ENCODE results near the gene CDH4. TPM values are rescaled to one million over a fixed set of nuclear protein-coding genes. Genes with fewer than 3 reads are reported as not detected.

CDH4 gene
- total RNA-seq, 1 donor from 2014 or later: 3.2 TPM

DNA sequence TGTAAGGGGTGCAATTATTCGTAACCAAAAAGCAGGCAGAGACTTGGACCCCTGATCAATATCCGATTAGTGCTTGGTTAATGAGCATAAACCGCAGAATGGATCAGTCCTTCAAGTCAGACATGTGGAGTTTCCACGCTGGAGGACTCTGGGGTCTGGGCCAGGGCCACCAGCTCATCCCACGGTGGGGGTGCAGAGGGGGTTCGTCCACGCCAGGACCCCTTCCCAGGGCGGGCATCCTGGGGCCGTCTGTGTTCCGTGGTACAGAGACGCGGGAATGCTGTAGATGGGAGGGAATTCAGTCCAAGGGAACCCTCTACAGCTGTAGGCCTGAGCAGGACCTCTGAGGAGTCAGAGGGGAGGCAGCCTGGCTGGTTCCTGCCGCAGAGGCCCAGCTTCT is 615.9 kb downstream of the CDH4 start:
- DNase-seq (ENCODE audit: low read depth) (no peak), FAIRE-seq (no peak)
- H3K36me3 Mint-ChIP-seq (ENCODE audit: low read depth, unreplicated experiment): peaks cover 3% of the 10 kb centered on the region
- H3K27me3 Mint-ChIP-seq (ENCODE audit: low read depth, unreplicated experiment): peaks cover 53% of the 10 kb centered on the region
- Histone ChIP-seq H3K4me3 (ENCODE audit: insufficient read depth, low read depth, low read length) (no peak overlapping the region), H3K36me3 (ENCODE audit: insufficient read depth, low read length) (no peaks in the 10 kb centered on the region), H3K27me3 (ENCODE audit: insufficient read depth, low read length) (no peaks in the 10 kb centered on the region), H3K9ac (ENCODE audit: low read length) (no peak overlapping the region), H3K4me1 (ENCODE audit: insufficient read depth, low read length) (no peaks in the 10 kb centered on the region), H3K27ac (ENCODE audit: low read depth, low read length) (no peak overlapping the region), H3K4me2 (ENCODE audit: low read length) (no peak overlapping the region), H2AFZ (ENCODE audit: low read depth, low read length) (no peak overlapping the region), H3K79me2 (ENCODE audit: insufficient read depth, low read length) (no peaks in the 10 kb centered on the region), H4K20me1 (ENCODE audit: insufficient read depth, low read length) (no peaks in the 10 kb centered on the region), H3K9me3 (ENCODE audit: insufficient read depth, low read depth, low read length) (peaks cover 6% of the 10 kb centered on the region)
- TF ChIP-seq EZH2 (IDR thresholded peaks at IDR 0.05; ENCODE audit: insufficient read depth, low read length) (no peak), CTCF (IDR thresholded peaks at IDR 0.05; ENCODE audit: insufficient read depth, low read depth, low read length) (no peak)
- H3K27ac Mint-ChIP-seq (ENCODE audit: unreplicated experiment): no peak overlapping the region
- H3K4me3 Mint-ChIP-seq (ENCODE audit: unreplicated experiment): no peak overlapping the region
- no peaks in the 10 kb centered on the region for H3K4me1 Mint-ChIP-seq (ENCODE audit: low read depth, unreplicated experiment)
- peaks cover 17% of the 10 kb centered on the region for H3K9me3 Mint-ChIP-seq (ENCODE audit: unreplicated experiment)

- no peak overlapping the region for H3K27ac Mint-ChIP-seq (ENCODE audit: unreplicated experiment)
- peaks cover 17% of the 10 kb centered on the region for H3K9me3 Mint-ChIP-seq (ENCODE audit: unreplicated experiment)
- peaks cover 47% of the 10 kb centered on the region for H3K27me3 Mint-ChIP-seq (ENCODE audit: low read depth, unreplicated experiment)
- H3K9ac ChIP-seq (ENCODE audit: low read length): no peak overlapping the region
- H3K4me3 Mint-ChIP-seq (ENCODE audit: unreplicated experiment): no peak overlapping the region
- FAIRE-seq: no peak
- no peak overlapping the region for H3K27ac ChIP-seq (ENCODE audit: low read depth, low read length)
- no peaks in the 10 kb centered on the region for H3K4me1 ChIP-seq (ENCODE audit: insufficient read depth, low read length)
- H3K4me2 ChIP-seq (ENCODE audit: low read length): no peak overlapping the region
- no peaks in the 10 kb centered on the region for H3K27me3 ChIP-seq (ENCODE audit: insufficient read depth, low read length)
- no peak for DNase-seq (ENCODE audit: low read depth)
- H3K4me3 ChIP-seq (ENCODE audit: insufficient read depth, low read depth, low read length): no peak overlapping the region
- H4K20me1 ChIP-seq (ENCODE audit: insufficient read depth, low read length): no peaks in the 10 kb centered on the region
- H3K36me3 Mint-ChIP-seq (ENCODE audit: low read depth, unreplicated experiment): peaks cover 3% of the 10 kb centered on the region
- no peak overlapping the region for H2AFZ ChIP-seq (ENCODE audit: low read depth, low read length)
- no peaks in the 10 kb centered on the region for H3K36me3 ChIP-seq (ENCODE audit: insufficient read depth, low read length)
- TF ChIP-seq EZH2 (IDR thresholded peaks at IDR 0.05; ENCODE audit: insufficient read depth, low read length): no peak
- H3K79me2 ChIP-seq (ENCODE audit: insufficient read depth, low read length): no peaks in the 10 kb centered on the region
- no peaks in the 10 kb centered on the region for H3K4me1 Mint-ChIP-seq (ENCODE audit: low read depth, unreplicated experiment)
- H3K9me3 ChIP-seq (ENCODE audit: insufficient read depth, low read depth, low read length): peaks cover 6% of the 10 kb centered on the region
These were observed 616.5 kb downstream of the CDH4 start for GRCh38 chr20:61868466-61869090.

DNA sequence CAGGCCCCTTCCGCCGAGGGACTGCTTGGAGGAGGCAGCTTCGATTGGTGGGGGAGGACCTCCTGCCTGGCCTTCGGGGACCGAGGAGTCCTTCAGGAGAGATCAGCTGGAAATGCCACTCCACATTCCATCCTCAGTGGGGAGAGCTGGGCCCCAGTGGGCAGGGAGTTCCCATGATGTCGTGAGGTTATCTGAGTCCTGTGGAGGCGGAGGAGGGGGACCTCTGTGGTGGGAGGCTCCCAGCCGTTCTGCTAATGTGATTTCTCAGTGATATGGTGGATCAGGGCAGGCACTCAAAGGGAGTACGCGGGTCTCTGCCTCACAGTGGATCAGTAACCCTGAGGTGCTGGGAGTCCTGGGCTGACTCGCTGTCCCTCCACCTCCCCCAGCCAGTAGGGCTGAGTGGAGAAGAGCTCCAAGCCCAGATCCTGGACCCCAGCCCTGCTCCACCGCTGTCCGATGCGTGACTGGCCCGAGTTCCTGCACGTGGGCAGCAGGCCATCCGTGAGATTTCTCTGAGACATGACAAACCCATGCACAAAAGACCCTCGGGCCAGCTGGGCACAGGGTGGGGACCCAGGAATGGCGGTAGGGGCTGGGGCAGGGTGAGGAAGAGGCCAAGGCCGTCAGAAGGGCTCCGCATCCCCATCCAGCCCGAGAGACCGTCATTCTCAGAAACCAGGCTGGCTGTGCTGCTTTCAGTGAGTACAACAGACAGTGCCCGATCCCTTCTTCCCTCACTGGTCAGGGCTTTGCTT is 617.9 kb downstream of the CDH4 start:
- no peak for FAIRE-seq
- Histone ChIP-seq H3K9me3 (ENCODE audit: insufficient read depth, low read depth, low read length) (peaks cover 6% of the 10 kb centered on the region), H3K4me3 (ENCODE audit: insufficient read depth, low read depth, low read length) (no peak overlapping the region), H3K4me2 (ENCODE audit: low read length) (no peak overlapping the region), H3K27me3 (ENCODE audit: insufficient read depth, low read length) (no peaks in the 10 kb centered on the region), H3K9ac (ENCODE audit: low read length) (no peak overlapping the region), H3K27ac (ENCODE audit: low read depth, low read length) (no peak overlapping the region), H3K79me2 (ENCODE audit: insufficient read depth, low read length) (no peaks in the 10 kb centered on the region), H2AFZ (ENCODE audit: low read depth, low read length) (no peak overlapping the region), H4K20me1 (ENCODE audit: insufficient read depth, low read length) (no peaks in the 10 kb centered on the region), H3K4me1 (ENCODE audit: insufficient read depth, low read length) (no peaks in the 10 kb centered on the region), H3K36me3 (ENCODE audit: insufficient read depth, low read length) (no peaks in the 10 kb centered on the region)
- H3K4me3 Mint-ChIP-seq (ENCODE audit: unreplicated experiment): no peak overlapping the region
- H3K4me1 Mint-ChIP-seq (ENCODE audit: low read depth, unreplicated experiment): no peaks in the 10 kb centered on the region
- peaks cover 43% of the 10 kb centered on the region for H3K27me3 Mint-ChIP-seq (ENCODE audit: low read depth, unreplicated experiment)
- H3K36me3 Mint-ChIP-seq (ENCODE audit: low read depth, unreplicated experiment): peaks cover 3% of the 10 kb centered on the region
- H3K9me3 Mint-ChIP-seq (ENCODE audit: unreplicated experiment): peaks cover 17% of the 10 kb centered on the region
- no peak for TF ChIP-seq EZH2 (IDR thresholded peaks at IDR 0.05; ENCODE audit: insufficient read depth, low read length)
- no peak for TF ChIP-seq CTCF (IDR thresholded peaks at IDR 0.05; ENCODE audit: insufficient read depth, low read depth, low read length)
- no peak for DNase-seq (ENCODE audit: low read depth)
- no peak overlapping the region for H3K27ac Mint-ChIP-seq (ENCODE audit: unreplicated experiment)

All from astrocyte (in vitro differentiated cells and primary cell).